Measurements from ENCODE around the gene TCTN3.

The TCTN3 gene

GRCh38 chr10:95664543-95664942 lies 29.2 kb downstream of the TCTN3 start:
- H3K27ac ChIP-seq (ENCODE audit: extremely low read depth, low read depth, low read length): no peak overlapping the region
- TF ChIP-seq ZNF350 (tag by site-specific recombination; IDR thresholded peaks at IDR 0.05) (no peak), ZNF658 (tag by site-specific recombination; IDR thresholded peaks at IDR 0.05) (no peak), ZNF223 (tag by site-specific recombination; IDR thresholded peaks at IDR 0.05) (no peak), ZNF248 (tag by site-specific recombination; IDR thresholded peaks at IDR 0.05) (no peak), MEIS1 (CRISPR knock-in tag; IDR thresholded peaks at IDR 0.05; ENCODE audit: borderline replicate concordance) (no peak), ZNF555 (tag by site-specific recombination; conservative IDR thresholded peaks at IDR 0.05) (no peak), ZNF184 (tag by site-specific recombination; IDR thresholded peaks at IDR 0.05) (no peak), ZNF549 (tag by site-specific recombination; IDR thresholded peaks at IDR 0.05) (no peak)
- POLR2A ChIA-PET: no interaction called here
- no peaks in the 10 kb centered on the region for H3K9me3 ChIP-seq (ENCODE audit: control insufficient read depth, insufficient read depth, low read depth, low read length)
- CTCF ChIA-PET: interaction anchor here (1.1 to 2.8 kb wide), 2 partner anchors 30 to 177 kb away, joined by 3 to 15 read pairs; partner anchors contain the start of gene TCTN3
- no peak overlapping the region for H3K4me3 ChIP-seq (ENCODE audit: low read depth, low read length)
- no peaks in the 10 kb centered on the region for H3K4me1 ChIP-seq (ENCODE audit: control insufficient read depth, insufficient read depth, low read length)
- peaks cover 3 to 29% of the 10 kb centered on the region in 2 experiments for H3K36me3 ChIP-seq (ENCODE audit: control insufficient read depth in 2 of 2, insufficient read depth in 1 of 2, low read length in 2 of 2)

GRCh38 chr10:95663496-95663895 lies 30.2 kb downstream of the TCTN3 start:
- H3K9me3 ChIP-seq (ENCODE audit: control insufficient read depth, insufficient read depth, low read depth, low read length): no peaks in the 10 kb centered on the region
- ChIA-PET CTCF (interaction anchor here (0.6 to 2.8 kb wide), 3 partner anchors 31 to 1000 kb away, joined by 3 to 15 read pairs (median 4); partner anchors contain the start of gene TCTN3), POLR2A (no interaction called here)

More at GRCh38 chr10:95663496-95663895, 30.2 kb downstream of the TCTN3 start:
- Histone ChIP-seq H3K4me1 (ENCODE audit: control insufficient read depth, insufficient read depth, low read length) (no peaks in the 10 kb centered on the region), H3K27ac (ENCODE audit: extremely low read depth, low read depth, low read length) (no peak overlapping the region), H3K36me3 (ENCODE audit: control insufficient read depth in 2 of 2, insufficient read depth in 1 of 2, low read length in 2 of 2) (peaks cover under 1 to 24% of the 10 kb centered on the region in 2 experiments; a peak in 2 of 3 replicates), H3K4me3 (ENCODE audit: low read depth, low read length) (no peak overlapping the region)
- no peak for TF ChIP-seq ZNF514 (tag by site-specific recombination; IDR thresholded peaks at IDR 0.05)
- no peak for TF ChIP-seq ZNF350 (tag by site-specific recombination; IDR thresholded peaks at IDR 0.05)
- no peak for TF ChIP-seq ZNF274 (IDR thresholded peaks at IDR 0.05; ENCODE audit: low read length)
- TF ChIP-seq ZNF274 (tag by site-specific recombination; IDR thresholded peaks at IDR 0.05; ENCODE audit: borderline replicate concordance): no peak
- TF ChIP-seq PRDM6 (tag by site-specific recombination; IDR thresholded peaks at IDR 0.05): no peak
- TF ChIP-seq, protein P1, sequence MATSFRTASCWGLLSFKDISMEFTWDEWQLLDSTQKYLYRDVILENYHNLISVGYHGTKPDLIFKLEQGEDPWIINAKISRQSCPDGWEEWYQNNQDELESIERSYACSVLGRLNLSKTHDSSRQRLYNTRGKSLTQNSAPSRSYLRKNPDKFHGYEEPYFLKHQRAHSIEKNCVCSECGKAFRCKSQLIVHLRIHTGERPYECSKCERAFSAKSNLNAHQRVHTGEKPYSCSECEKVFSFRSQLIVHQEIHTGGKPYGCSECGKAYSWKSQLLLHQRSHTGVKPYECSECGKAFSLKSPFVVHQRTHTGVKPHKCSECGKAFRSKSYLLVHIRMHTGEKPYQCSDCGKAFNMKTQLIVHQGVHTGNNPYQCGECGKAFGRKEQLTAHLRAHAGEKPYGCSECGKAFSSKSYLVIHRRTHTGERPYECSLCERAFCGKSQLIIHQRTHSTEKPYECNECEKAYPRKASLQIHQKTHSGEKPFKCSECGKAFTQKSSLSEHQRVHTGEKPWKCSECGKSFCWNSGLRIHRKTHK (tag by site-specific recombination; IDR thresholded peaks at IDR 0.05): no peak
- no peak for TF ChIP-seq ZNF626 (tag by site-specific recombination; IDR thresholded peaks at IDR 0.05)
- TF ChIP-seq ZNF785 (tag by site-specific recombination; IDR thresholded peaks at IDR 0.05): no peak
- TF ChIP-seq KLF17 (tag by site-specific recombination; IDR thresholded peaks at IDR 0.05): no peak
- TF ChIP-seq ZXDB (tag by site-specific recombination; IDR thresholded peaks at IDR 0.05): no peak
- TF ChIP-seq ZNF645 (tag by site-specific recombination; IDR thresholded peaks at IDR 0.05): no peak

Data from HEK293 (cell line).